Ovary (tissue), 3 donors: ENCODE results near the gene HYOU1.

Source experiments
- CTCF ChIP-seq, 3 donors: fragments of 450-650 bp in 2 of 3; fragments of 200-600 bp in 1 of 3; IDR thresholded peaks; one replicate each; pipeline versions ENCODE4 v1.5.1 to v1.8.0; 2016 to 2022; ENCODE audit warnings: antibody characterized with exemption in 3 of 3, mild to moderate bottlenecking in 1 of 3
- EP300 ChIP-seq: sonication (generic); formaldehyde crosslinking; IDR thresholded peaks from one replicate; pipeline ENCODE4 v1.6.1; 2017; ENCODE audit warnings: antibody characterized with exemption
- POLR2A ChIP-seq: fragments of 450-650 bp; IDR thresholded peaks from one replicate; pipeline ENCODE4 v1.6.1; 2017; ENCODE audit warnings: antibody characterized with exemption, mild to moderate bottlenecking, moderate library complexity
- donor health status: DM: no; HTN: no; CAD: no.

GRCh38 chr11:119029340-119030028 is 27.5 kb downstream of the HYOU1 start:
- TF ChIP-seq POLR2A (no peak), EP300 (no peak), CTCF (IDR thresholded peaks at IDR 0.05) (no peak)
